Left lung (tissue), 10 donors: ENCODE data around the gene KHDRBS2. TPM values are rescaled to one million over a fixed set of nuclear protein-coding genes. Genes with fewer than 3 reads are reported as not detected.

ENCODE experiments used
- ATAC-seq: fragments of 200-7000 bp; cut with Tn5 transposase; one replicate; pipeline ENCODE4 v1.9.1; 2020; ENCODE audit warnings: moderate library complexity
- DNase-seq, 4 donors: peaks; one replicate each; pipeline ENCODE4 v3.0.0-alpha.2; 2013 to 2020
- H3K27ac ChIP-seq, 2 donors: fragments of 200-600 bp; sonication (generic) in 1 of 2; one replicate each; pipeline versions ENCODE4 v1.5.0 to v1.8.0; 2020 to 2021
- H3K27me3 ChIP-seq, 2 donors: fragments of 200-600 bp; sonication (generic) in 1 of 2; one replicate each; pipeline versions ENCODE4 v1.5.0 to v1.8.0; 2020 to 2021
- H3K36me3 ChIP-seq, 2 donors: fragments of 200-600 bp; sonication (generic) in 1 of 2; one replicate each; pipeline versions ENCODE4 v1.5.0 to v1.8.0; 2020 to 2021
- H3K4me1 ChIP-seq, 2 donors: fragments of 200-600 bp; one replicate each; pipeline ENCODE4 v1.8.0; 2021
- H3K4me3 ChIP-seq, 2 donors: fragments of 200-600 bp; sonication (generic) in 1 of 2; one replicate each; pipeline versions ENCODE4 v1.5.0 to v1.8.0; 2020 to 2021; ENCODE audit warnings: mild to moderate bottlenecking in 1 of 2
- H3K9me3 ChIP-seq, 2 donors: fragments of 200-600 bp; sonication (generic) in 1 of 2; one replicate each; pipeline versions ENCODE4 v1.5.0 to v1.8.0; 2020 to 2021
- intact Hi-C, 2 donors: fragments of 100-400 bp; cut with DNase I; formaldehyde crosslinking; loops; one replicate each; pipeline versions ENCODE4 v1.11.2 to v1.14.2; 2022
- polyA plus RNA-seq, 6 donors: library from polyadenylated mRNA; unstranded; fragments of 120-200 nt; gene quantifications; one replicate each; pipeline ENCODE4 v1.2.1, GENCODE V29; 2013; ENCODE audit not compliant: insufficient read length in 6 of 6
- total RNA-seq, 2 donors: library from RNA; stranded (reverse); fragmentation: NEBNext Ultra II Directional; extraction: Animal tissue kit (Norgen Biotek cat#: 25700); gene quantifications; one replicate each; pipeline ENCODE4 v1.2.1, GENCODE V29; 2021
- TF ChIP-seq, protein P1 (sequence below), 2 donors: fragments of 200-600 bp; sonication (generic) in 1 of 2; IDR thresholded peaks; one replicate each; pipeline versions ENCODE4 v1.5.0 to v1.8.0; 2021; ENCODE audit warnings: antibody characterized with exemption in 2 of 2
- donor health status: DM: no; HTN: yes; CAD: no.
- donor health status: DM: no; HTN: no; CAD: no.

Gene KHDRBS2
- total and polyA plus RNA-seq, 8 donors: 3.5 to 12.9 (median 8.7) TPM

DNA sequence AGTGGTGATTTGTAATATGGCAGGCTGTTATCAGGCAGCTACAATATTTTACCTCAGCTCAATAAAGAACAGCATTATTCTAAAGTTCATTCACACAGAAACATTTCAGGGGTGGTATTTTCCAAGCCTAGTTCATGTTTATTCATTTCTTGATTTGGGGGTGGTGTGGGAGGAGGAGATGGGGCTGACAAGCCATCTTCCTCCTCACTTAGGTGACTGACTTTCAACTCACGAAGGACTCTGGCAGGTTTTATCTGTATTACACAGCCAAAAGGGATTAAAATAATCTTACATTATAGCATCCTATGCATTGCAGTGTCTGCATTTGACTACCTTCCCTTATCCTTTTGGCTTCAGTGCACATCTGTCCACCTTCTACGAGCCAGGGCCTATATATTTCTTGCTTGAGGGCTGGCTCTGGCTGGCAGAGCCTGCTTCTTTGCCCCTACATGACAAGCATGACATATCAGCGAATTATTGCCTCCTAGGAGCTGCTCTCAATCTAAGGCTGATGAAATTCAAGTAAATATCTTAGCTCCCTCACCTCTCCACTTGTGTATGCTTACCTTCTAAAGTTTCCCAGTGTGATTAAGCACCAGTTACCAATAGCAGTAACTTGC is 20.0 kb downstream of the KHDRBS2 start:
- DNase-seq (no peak), ATAC-seq (no peak)
- Histone ChIP-seq H3K9me3 (no peaks in the 10 kb centered on the region), H3K36me3 (no peaks in the 10 kb centered on the region), H3K27me3 (no peaks in the 10 kb centered on the region), H3K4me1 (no peaks in the 10 kb centered on the region), H3K27ac (no peak overlapping the region), H3K4me3 (no peak overlapping the region)
- intact Hi-C loops: no loop called here
- TF ChIP-seq, protein P1, sequence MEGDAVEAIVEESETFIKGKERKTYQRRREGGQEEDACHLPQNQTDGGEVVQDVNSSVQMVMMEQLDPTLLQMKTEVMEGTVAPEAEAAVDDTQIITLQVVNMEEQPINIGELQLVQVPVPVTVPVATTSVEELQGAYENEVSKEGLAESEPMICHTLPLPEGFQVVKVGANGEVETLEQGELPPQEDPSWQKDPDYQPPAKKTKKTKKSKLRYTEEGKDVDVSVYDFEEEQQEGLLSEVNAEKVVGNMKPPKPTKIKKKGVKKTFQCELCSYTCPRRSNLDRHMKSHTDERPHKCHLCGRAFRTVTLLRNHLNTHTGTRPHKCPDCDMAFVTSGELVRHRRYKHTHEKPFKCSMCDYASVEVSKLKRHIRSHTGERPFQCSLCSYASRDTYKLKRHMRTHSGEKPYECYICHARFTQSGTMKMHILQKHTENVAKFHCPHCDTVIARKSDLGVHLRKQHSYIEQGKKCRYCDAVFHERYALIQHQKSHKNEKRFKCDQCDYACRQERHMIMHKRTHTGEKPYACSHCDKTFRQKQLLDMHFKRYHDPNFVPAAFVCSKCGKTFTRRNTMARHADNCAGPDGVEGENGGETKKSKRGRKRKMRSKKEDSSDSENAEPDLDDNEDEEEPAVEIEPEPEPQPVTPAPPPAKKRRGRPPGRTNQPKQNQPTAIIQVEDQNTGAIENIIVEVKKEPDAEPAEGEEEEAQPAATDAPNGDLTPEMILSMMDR (IDR thresholded peaks at IDR 0.05): no peak

DNA sequence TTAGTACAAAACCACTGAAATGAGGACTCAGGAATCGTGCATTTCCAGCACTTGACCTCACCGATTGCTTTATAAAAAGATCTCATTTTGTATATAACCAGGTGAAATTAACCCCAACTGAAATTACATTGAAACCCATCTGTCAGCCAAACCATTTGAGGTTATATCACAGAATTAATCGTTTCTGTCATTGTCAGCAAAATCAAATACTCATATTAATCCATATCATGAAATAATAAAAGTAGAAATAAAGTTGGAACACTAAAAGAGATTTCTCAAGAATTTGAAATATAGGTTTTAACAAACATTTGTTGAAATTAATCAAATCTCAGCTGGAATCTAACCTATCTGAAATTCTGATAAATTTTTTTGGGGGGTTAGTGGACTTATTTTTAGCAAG is 23.7 kb downstream of the KHDRBS2 start:
- no peaks in the 10 kb centered on the region for H3K36me3 ChIP-seq
- no peak overlapping the region for H3K27ac ChIP-seq
- DNase-seq (no peak), ATAC-seq (no peak)
- H3K27me3 ChIP-seq: no peaks in the 10 kb centered on the region
- no peaks in the 10 kb centered on the region for H3K9me3 ChIP-seq
- no peaks in the 10 kb centered on the region for H3K4me1 ChIP-seq
- intact Hi-C loops: no loop called here
- H3K4me3 ChIP-seq: no peak overlapping the region
- TF ChIP-seq, protein P1 (IDR thresholded peaks at IDR 0.05): no peak

DNA sequence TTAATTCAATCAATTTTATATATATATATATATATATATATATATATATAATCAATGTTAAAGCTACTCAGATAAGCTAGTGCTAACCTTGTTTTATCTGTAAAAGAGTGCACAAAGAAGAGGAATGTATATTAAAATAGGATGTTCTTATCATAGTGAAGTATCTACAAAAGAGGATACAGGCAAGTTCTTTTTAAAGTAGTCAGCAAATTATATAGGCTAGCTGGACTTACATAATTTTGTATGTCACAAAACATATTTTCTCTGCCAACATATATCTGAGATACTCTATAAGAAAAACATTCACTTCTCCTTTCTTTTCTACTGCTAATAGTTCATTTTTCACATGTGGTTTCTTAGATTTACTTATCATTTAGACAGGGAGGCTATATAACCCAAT is 39.9 kb downstream of the KHDRBS2 start:
- Histone ChIP-seq H3K4me1 (no peaks in the 10 kb centered on the region), H3K9me3 (no peaks in the 10 kb centered on the region), H3K27ac (no peak overlapping the region), H3K4me3 (no peak overlapping the region), H3K27me3 (no peaks in the 10 kb centered on the region), H3K36me3 (no peaks in the 10 kb centered on the region)
- intact Hi-C loops: no loop called here
- DNase-seq (no peak), ATAC-seq (no peak)
- TF ChIP-seq, protein P1 (IDR thresholded peaks at IDR 0.05): no peak

DNA sequence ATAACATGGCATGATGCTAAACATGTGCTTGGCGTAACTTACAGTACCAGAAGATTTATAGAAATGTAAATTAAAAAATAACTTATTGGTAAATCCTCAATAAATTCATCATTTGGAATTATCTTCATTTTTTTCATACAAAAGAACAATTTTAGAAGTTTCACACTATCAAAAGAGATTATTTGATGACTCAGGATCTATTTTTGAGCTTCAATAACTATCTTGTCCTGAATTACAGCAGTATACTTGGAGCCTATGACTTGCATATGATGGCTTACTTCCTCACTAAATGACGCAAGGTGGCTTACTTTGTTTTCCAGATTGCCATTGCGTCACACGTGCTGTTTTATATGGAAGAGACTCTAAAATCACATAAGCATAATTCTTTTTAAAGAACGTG is 49.2 kb downstream of the KHDRBS2 start:
- H3K36me3 ChIP-seq: no peaks in the 10 kb centered on the region
- intact Hi-C loops: no loop called here
- H3K4me1 ChIP-seq: no peaks in the 10 kb centered on the region
- ATAC-seq (no peak), DNase-seq (no peak)
- no peak overlapping the region for H3K4me3 ChIP-seq
- TF ChIP-seq, protein P1 (IDR thresholded peaks at IDR 0.05): no peak
- H3K9me3 ChIP-seq: peaks cover 0 to 5% of the 10 kb centered on the region in 2 donors
- no peak overlapping the region for H3K27ac ChIP-seq
- no peaks in the 10 kb centered on the region for H3K27me3 ChIP-seq

DNA sequence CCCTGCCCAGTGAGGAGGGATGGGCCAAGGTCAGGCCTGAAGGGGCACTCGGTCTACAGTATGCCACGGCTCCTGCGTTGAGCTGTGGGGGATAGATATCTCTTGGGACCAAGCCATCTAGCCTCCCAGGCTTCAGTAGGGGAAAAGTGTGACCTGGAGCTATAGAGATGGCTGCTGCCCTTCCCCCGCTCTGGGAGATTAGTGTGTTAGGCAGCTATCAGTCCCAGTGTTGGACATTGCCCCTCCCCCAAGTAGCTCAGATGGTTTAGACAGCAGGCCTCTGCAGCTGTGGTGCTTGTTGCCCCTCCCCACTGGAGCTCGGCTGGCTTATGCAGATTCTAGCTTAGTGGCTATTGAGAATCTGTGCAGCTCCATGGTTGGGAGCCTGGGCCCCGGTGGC is 56.8 kb downstream of the KHDRBS2 start:
- Histone ChIP-seq H3K27ac (no peak overlapping the region), H3K4me3 (no peak overlapping the region), H3K9me3 (peaks cover 0 to 39% of the 10 kb centered on the region in 2 donors), H3K36me3 (no peaks in the 10 kb centered on the region), H3K27me3 (no peaks in the 10 kb centered on the region), H3K4me1 (no peaks in the 10 kb centered on the region)
- TF ChIP-seq, protein P1 (IDR thresholded peaks at IDR 0.05): no peak
- ATAC-seq (no peak), DNase-seq (no peak)
- intact Hi-C loops: no loop called here
